Measurements from ENCODE around the gene ST6GALNAC6. TPM values are rescaled to one million over a fixed set of nuclear protein-coding genes. Genes with fewer than 3 reads are reported as not detected.
A peak's percentile ranks its signal among the peaks of the same experiment; 100 is the strongest.

ST6GALNAC6 gene
- total and polyA plus RNA-seq, 2 of the 8 experiments (the other 6 are each of a cell fraction or from before 2014, with no cell fraction given): 43.7 to 64.4 TPM

DNA sequence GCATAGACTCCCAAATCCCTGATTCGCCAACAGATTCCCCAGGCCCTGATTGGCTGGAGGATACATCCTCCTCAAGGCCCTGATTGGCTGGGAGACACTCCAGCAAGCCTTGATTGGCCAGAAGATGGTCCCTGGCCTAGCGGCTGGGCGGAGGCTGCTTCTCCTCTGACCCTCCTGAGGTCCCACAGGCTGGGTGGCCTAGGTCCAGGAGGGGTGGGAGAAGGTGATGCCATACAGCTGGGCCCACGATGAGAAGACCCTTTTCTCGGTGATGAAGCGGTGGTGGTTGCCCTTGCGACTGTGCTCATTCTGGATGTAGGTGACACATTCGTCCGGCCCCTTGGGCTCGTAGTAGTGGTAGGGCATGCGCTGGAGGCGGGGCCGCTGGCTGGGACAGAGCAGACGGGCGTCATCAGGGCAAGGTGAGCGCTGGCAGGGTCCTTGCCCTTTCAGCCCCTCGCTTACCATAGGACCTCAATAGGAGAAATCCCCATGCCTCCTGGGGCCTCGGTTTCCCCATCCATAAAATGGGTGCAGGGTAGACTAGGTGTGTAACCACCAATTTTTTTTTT, 12.9 kb downstream of the ST6GALNAC6 start:
- no peak overlapping the region for H4K5ac ChIP-seq (ENCODE audit: insufficient read length, low read depth, low read length)
- H3K18ac ChIP-seq (ENCODE audit: extremely low read depth, low read length): no peak overlapping the region
- H3K23ac ChIP-seq (ENCODE audit: insufficient read length): no peak overlapping the region
- no peak overlapping the region for H3K27ac ChIP-seq (ENCODE audit: low read depth, low read length)
- CTCF ChIA-PET (ENCODE audit: partially characterized antibody): interaction anchor here (1.2 to 2.2 kb wide), 9 partner anchors 9 to 102 kb away, joined by 3 to 10 read pairs (median 4); partner anchors contain the start of gene ST6GALNAC4
- no peaks in the 10 kb centered on the region for H3K79me2 ChIP-seq (ENCODE audit: control insufficient read depth in 1 of 2, insufficient read depth in 2 of 2, low read length in 2 of 2)
- no peak overlapping the region for H3K4me2 ChIP-seq (ENCODE audit: insufficient read depth in 1 of 2, low read depth in 2 of 2, low read length in 2 of 2)
- H2BK12ac ChIP-seq (ENCODE audit: low read depth, low read length): no peak overlapping the region
- no peak for FAIRE-seq
- no peak overlapping the region for H2BK20ac ChIP-seq (ENCODE audit: low read length)
- peaks cover 4 to 21% (median 15%) of the 10 kb centered on the region in 4 experiments; a peak in 5 of 8 replicates for H3K36me3 ChIP-seq (ENCODE audit: control insufficient read depth in 2 of 4, insufficient read depth in 4 of 4, low read length in 3 of 4)
- no peaks in the 10 kb centered on the region for H3K9me3 ChIP-seq (ENCODE audit: insufficient read depth in 2 of 2, low read depth in 1 of 2, low read length in 1 of 2)
- H3K56ac ChIP-seq (replicated peaks; ENCODE audit: insufficient read length, low read depth, low read length): no peak overlapping the region
- H2BK5ac ChIP-seq (ENCODE audit: low read depth, low read length): no peak overlapping the region
- 0 out of 2 replicates have a peak, but pooled peaks cover 3% of the 10 kb centered on the region for H3K79me1 ChIP-seq (ENCODE audit: low read depth, low read length)
- DNase-seq (ENCODE audit: low read depth in 1 of 2, low spot score in 2 of 2): no peak
- 91% methylated on average over 18 of the region's 18 CpGs; no CpG with 5 or more reads in 1 of the 2 experiments for WGBS, 2 experiments (ENCODE audit: extremely low coverage in 1 of 2, insufficient coverage in 1 of 2, insufficient read length in 1 of 2, insufficient replicate concordance in 2 of 2, low coverage in 1 of 2, low lambda C conversion rate in 2 of 2, missing lambda C conversion rate in 1 of 2)
- no peak overlapping the region for H3K4ac ChIP-seq (replicated peaks; ENCODE audit: insufficient read length, low read depth, low read length)
- no peak overlapping the region for H4K91ac ChIP-seq (replicated peaks; ENCODE audit: insufficient read length, low read length)
- H3K14ac ChIP-seq (ENCODE audit: insufficient read length): no peak overlapping the region
- no peak overlapping the region for H3K9ac ChIP-seq (replicated peaks in 1 of 4; ENCODE audit: extremely low read depth in 1 of 4, low read depth in 3 of 4, low read length in 3 of 4)
- H3K27me3 ChIP-seq (replicated peaks in 1 of 4; ENCODE audit: control insufficient read depth in 3 of 4, extremely low read depth in 1 of 4, insufficient read depth in 3 of 4, low read length in 3 of 4): no peaks in the 10 kb centered on the region
- H4K20me1 ChIP-seq (replicated peaks in 1 of 2; ENCODE audit: control insufficient read depth in 1 of 2, insufficient read depth in 2 of 2, low read length in 2 of 2): peaks cover 0 to 3% of the 10 kb centered on the region in 2 experiments
- POLR2A ChIA-PET (ENCODE audit: partially characterized antibody): interaction anchor here (1.2 to 8.6 kb wide), 4 partner anchors 9 to 39 kb away, joined by 5 to 91 read pairs (median 10); partner anchors contain the start of gene ST6GALNAC6
- H3K4me1 ChIP-seq (replicated peaks in 1 of 4; ENCODE audit: control insufficient read depth in 3 of 4, insufficient read depth in 4 of 4, low read length in 3 of 4): no peaks in the 10 kb centered on the region; a peak in 3 of 7 replicates
- no peak overlapping the region; the same call in 1 of the 2 replicates for H4K8ac ChIP-seq (ENCODE audit: extremely low read depth, insufficient read depth, low read length)
- H2AFZ ChIP-seq (ENCODE audit: low read length): no peak overlapping the region
- H3K23me2 ChIP-seq (ENCODE audit: low read depth, low read length): no peaks in the 10 kb centered on the region
- H2BK120ac ChIP-seq (replicated peaks; ENCODE audit: low read depth, low read length): no peak overlapping the region
- H2BK15ac ChIP-seq (ENCODE audit: low read length): no peak overlapping the region
- no peak overlapping the region for H2AK5ac ChIP-seq (ENCODE audit: low read depth, low read length)
- H3K4me3 ChIP-seq (ENCODE audit: extremely low read depth in 1 of 4, insufficient read depth in 2 of 4, low read depth in 3 of 4, low read length in 4 of 4): no peak overlapping the region
- TF ChIP-seq HDAC2 (IDR thresholded peaks at IDR 0.05; ENCODE audit: borderline replicate concordance in 1 of 2, low read depth in 2 of 2, low read length in 2 of 2) (no peak), RNF2 (IDR thresholded peaks at IDR 0.05; ENCODE audit: borderline replicate concordance, low read depth, low read length, missing control alignments, poor library complexity, severe bottlenecking) (no peak), SUZ12 (IDR thresholded peaks at IDR 0.05; ENCODE audit: low read length) (no peak), SIRT6 (IDR thresholded peaks at IDR 0.05; ENCODE audit: low read length) (no peak), TAF7 (optimal IDR thresholded peaks at IDR 0.05; ENCODE audit: borderline replicate concordance, low read depth, low read length) (no peak), SP1 (IDR thresholded peaks at IDR 0.05; ENCODE audit: low read depth, low read length) (peak; percentile 89), NANOG (IDR thresholded peaks at IDR 0.05; ENCODE audit: insufficient read depth, low read depth, low read length, poor library complexity, severe bottlenecking) (no peak), EZH2 (IDR thresholded peaks at IDR 0.05; ENCODE audit: low read depth, low read length, severe bottlenecking) (no peak), KDM1A (IDR thresholded peaks at IDR 0.05; ENCODE audit: borderline replicate concordance, low read length) (peak; percentile 61; the same call in 1 of the 2 replicates), POLR2AphosphoS5 (IDR thresholded peaks at IDR 0.05; ENCODE audit: low read depth, low read length) (no peak)
- TF ChIP-seq, protein P1, sequence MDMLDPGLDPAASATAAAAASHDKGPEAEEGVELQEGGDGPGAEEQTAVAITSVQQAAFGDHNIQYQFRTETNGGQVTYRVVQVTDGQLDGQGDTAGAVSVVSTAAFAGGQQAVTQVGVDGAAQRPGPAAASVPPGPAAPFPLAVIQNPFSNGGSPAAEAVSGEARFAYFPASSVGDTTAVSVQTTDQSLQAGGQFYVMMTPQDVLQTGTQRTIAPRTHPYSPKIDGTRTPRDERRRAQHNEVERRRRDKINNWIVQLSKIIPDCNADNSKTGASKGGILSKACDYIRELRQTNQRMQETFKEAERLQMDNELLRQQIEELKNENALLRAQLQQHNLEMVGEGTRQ (IDR thresholded peaks at IDR 0.05; ENCODE audit: low read length): no peak
